Stimulated activated naive B cell treated with anti-CD40 and anti-IgM and Interleukin-4, amounts not matched to agents 10 μg/mL and 1 μg/mL and 100 μg/mL, for 72 hours (primary cell): Measurements from ENCODE around the gene OXSR1.
A peak's percentile ranks its signal among the peaks of the same experiment; 100 is the strongest.
"Not testable (repeated sequence)": the region's sequence is repeated elsewhere in the genome, so short reads cannot be mapped to it uniquely, and the experiment has no call there.

Source experiments
- ATAC-seq, 2 donors: fragments of 150-1000 bp; cut with Tn5 transposase; replicated peaks; 2 replicates each; pipeline ENCODE4 v1.10.0; 2021; ENCODE audit warnings: moderate library complexity in 1 of 2
- DNase-seq: peaks from one replicate; pipeline ENCODE4 v3.0.0; 2021
- H3K27ac Mint-ChIP-seq: one replicate; pipeline ENCODE4 v1.8.0; 2022; ENCODE audit warnings: mild to moderate bottlenecking, mixed read lengths
- H3K27me3 Mint-ChIP-seq, 2 donors: one replicate each; pipeline ENCODE4 v1.8.0; 2022; ENCODE audit warnings: mixed read lengths in 2 of 2
- H3K36me3 Mint-ChIP-seq, 2 donors: one replicate each; pipeline ENCODE4 v1.8.0; 2022; ENCODE audit warnings: mixed read lengths in 2 of 2, mild to moderate bottlenecking in 1 of 2
- H3K4me1 Mint-ChIP-seq, 2 donors: one replicate each; pipeline ENCODE4 v1.8.0; 2022; ENCODE audit warnings: mixed read lengths in 2 of 2, mild to moderate bottlenecking in 1 of 2
- H3K4me3 Mint-ChIP-seq, 2 donors: one replicate each; pipeline ENCODE4 v1.8.0; 2022; ENCODE audit warnings: mild to moderate bottlenecking in 2 of 2, mixed read lengths in 2 of 2, moderate library complexity in 1 of 2
- H3K9me3 Mint-ChIP-seq, 2 donors: one replicate each; pipeline ENCODE4 v1.8.0; 2022; ENCODE audit warnings: mixed read lengths in 2 of 2, mild to moderate bottlenecking in 1 of 2

OXSR1 gene

GRCh38 chr3:38122712-38123290 is 42.5 kb upstream of the OXSR1 start:
- DNase-seq, result no peak
- Mint-ChIP-seq H3K9me3 (no peaks in the 10 kb centered on the region), H3K27me3 (no peaks in the 10 kb centered on the region), H3K4me1 (peaks cover 11 to 20% of the 10 kb centered on the region in 2 donors), H3K27ac (no peak overlapping the region), H3K36me3 (peaks cover 51 to 72% of the 10 kb centered on the region in 2 donors), H3K4me3 (no peak overlapping the region)
- no peak for ATAC-seq

DNA sequence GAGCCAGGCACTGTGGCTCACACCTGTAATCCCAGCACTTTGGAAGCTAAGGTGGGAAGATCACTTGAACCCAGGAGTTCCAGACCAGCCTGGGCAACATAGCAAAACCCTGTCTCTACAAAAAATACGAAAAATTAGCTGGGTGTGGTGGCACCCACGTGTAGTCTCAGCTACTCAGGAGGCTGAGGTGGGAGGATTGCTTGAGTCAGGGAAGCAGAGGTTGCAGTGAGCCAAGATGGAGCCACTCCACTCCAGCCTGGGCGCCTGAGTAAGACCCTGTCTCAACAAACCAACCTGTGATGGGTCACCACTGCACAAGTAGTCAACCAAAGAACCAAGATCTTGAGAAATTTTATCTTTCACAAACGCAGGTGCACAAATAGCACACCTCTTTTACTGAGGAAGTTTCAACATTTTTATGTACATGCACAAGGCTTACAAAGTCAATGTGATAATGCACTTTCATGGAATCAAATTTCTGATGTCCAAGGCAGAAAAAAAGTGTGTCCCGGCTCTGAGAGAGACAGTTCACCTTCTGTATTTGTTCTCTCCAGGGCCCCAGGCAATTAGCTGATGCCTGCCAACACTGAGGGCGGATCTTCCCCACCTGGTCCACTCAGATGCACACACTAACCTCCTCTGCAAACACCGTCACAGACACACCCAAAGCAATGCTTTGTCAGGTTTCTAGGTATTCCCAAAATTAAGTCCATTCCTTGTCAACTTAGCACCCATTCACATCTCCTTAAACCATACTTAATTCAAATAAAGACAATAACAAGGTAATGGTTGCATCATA is 40.8 kb upstream of the OXSR1 start:
- H3K27ac Mint-ChIP-seq, result no peak overlapping the region
- ATAC-seq (no peak), DNase-seq (no peak)
- no peak overlapping the region for H3K4me3 Mint-ChIP-seq
- H3K27me3 Mint-ChIP-seq, result no peaks in the 10 kb centered on the region
- no peaks in the 10 kb centered on the region for H3K9me3 Mint-ChIP-seq
- peaks cover 45 to 65% of the 10 kb centered on the region in 2 donors for H3K36me3 Mint-ChIP-seq
- peaks cover 3 to 14% of the 10 kb centered on the region in 2 donors for H3K4me1 Mint-ChIP-seq

DNA sequence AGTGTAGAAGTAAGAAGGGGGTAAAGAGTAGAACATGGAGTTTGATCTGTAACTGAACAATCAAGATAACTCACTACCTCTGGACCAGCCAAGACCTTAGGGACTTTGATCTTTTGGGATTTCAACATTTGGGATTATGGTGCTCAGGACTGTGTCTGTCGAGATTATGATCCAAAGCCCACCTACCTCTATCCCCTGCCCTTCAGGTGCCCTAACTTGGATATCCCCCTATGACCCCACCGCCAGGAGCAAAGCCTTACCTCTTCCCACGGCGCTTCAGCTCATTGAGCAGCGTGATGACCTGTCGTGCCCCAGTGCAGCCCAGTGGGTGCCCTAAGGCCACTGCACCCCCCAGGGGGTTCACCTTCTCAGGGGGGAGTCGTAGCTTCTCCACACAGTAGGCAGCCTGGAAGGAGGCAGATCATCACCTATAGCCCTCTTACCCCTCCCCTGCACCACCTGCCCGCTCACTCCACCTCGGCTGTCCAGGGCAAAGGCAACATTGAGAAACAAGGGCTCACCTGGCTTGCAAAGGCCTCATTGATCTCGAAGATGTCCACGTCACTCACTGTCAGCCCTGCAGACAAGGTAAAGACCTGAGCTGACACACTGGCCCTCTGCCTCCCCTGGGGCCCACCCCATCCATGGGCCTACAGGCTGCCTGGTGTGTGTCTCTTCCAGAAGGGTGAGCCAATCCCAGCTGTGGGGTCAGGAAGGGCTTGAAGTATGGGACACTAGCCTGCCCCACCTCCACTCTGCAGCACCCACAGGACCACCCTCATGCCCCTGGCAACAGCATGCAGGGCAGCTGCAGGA is 39.8 kb upstream of the OXSR1 start:
- Mint-ChIP-seq H3K4me1 (peaks cover 4 to 17% of the 10 kb centered on the region in 2 donors), H3K36me3 (peaks cover 42 to 65% of the 10 kb centered on the region in 2 donors), H3K27ac (no peak overlapping the region), H3K9me3 (no peaks in the 10 kb centered on the region), H3K27me3 (no peaks in the 10 kb centered on the region), H3K4me3 (no peak overlapping the region)
- no peak for ATAC-seq
- no peak for DNase-seq

- Mint-ChIP-seq H3K27ac (no peak overlapping the region), H3K9me3 (no peaks in the 10 kb centered on the region), H3K4me3 (no peak overlapping the region), H3K36me3 (peaks cover 44 to 64% of the 10 kb centered on the region in 2 donors), H3K4me1 (peaks cover 4 to 18% of the 10 kb centered on the region in 2 donors), H3K27me3 (no peaks in the 10 kb centered on the region)
- no peak for DNase-seq
- no peak for ATAC-seq
Measured at GRCh38 chr3:38126121-38126892, 39.0 kb upstream of the OXSR1 start.

DNA sequence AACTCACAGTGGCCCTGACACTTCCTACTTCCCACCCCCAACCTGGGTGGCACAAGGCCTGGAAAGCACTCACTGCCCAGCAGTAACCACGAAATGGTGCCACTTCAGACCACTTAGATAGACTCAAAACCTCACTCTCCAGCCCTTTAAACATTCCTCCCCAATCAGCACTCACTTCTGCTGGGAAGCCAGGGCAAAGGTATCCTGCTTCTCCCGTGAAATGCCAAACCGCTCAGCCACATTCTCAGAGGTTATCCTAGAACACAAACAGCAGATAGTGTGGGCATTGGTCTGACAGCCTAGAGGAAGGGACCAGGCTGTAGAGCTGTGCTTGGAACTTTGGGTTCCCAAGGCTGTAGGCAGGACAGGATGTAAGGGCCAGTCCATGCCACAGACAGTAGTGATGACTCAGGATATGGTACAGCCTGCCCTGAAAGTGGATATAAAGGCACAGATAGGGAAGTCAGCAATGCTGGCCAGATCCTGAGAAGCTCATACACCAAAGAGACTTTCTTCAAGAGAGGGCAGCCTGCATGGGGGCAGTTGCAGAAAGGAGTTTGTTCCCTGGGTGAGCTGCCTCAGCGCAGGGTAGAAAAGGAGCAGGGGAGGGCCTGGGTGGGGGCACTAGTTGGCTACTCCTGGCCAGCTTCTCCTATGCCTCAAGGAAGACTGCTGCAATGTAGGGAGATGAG is 37.6 kb upstream of the OXSR1 start:
- H3K27ac Mint-ChIP-seq, result no peak overlapping the region

DNA sequence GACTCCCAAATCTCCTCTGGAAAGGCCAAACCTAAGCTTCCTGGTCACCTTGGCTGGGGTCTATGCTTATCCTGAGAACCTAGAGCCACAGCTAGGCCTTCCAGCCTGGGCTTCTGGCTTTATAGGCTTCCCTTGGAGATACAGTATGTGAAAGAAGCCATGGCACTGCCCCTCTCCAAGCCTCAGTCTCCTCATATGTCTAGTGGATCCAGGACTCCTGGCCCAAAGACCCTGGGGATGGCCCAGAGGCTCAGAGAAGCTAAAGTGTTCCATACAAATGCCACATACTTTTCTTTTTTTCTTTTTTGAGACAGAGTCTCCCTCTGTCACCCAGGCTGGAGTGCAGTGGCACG is 37.1 kb upstream of the OXSR1 start:
- Mint-ChIP-seq H3K4me3 (no peak overlapping the region), H3K4me1 (peaks cover 7 to 24% of the 10 kb centered on the region in 2 donors), H3K27ac (no peak overlapping the region), H3K9me3 (no peaks in the 10 kb centered on the region), H3K27me3 (no peaks in the 10 kb centered on the region), H3K36me3 (peaks cover 35 to 63% of the 10 kb centered on the region in 2 donors)
- DNase-seq, result no peak
- no peak for ATAC-seq

More for the DNA sequence above, 37.6 kb upstream of the OXSR1 start:
- H3K27me3 Mint-ChIP-seq, result no peaks in the 10 kb centered on the region
- no peak overlapping the region for H3K4me3 Mint-ChIP-seq
- peaks cover 40 to 65% of the 10 kb centered on the region in 2 donors for H3K36me3 Mint-ChIP-seq
- H3K4me1 Mint-ChIP-seq, result peaks cover 5 to 19% of the 10 kb centered on the region in 2 donors
- DNase-seq (no peak), ATAC-seq (no peak)
- H3K9me3 Mint-ChIP-seq, result no peaks in the 10 kb centered on the region

DNA sequence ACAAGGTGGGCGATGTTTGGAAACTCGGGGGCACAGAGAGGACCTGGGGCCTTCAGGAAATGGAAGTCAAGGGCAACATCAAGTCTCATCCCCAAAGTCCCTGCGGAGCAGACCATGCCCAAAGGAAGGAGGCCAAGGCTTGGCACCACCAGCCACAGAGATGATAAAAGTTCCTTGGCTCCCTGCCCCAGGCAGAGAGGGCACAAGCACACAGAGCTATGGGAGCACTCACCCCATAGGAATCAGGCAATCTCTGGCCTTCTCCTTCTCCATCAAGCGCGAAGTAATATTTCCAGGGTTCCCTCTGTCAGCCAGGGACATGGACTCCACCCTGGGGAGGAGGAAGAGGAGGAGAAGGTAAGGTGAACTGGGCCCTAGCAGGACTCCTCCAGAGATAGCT is 36.3 kb upstream of the OXSR1 start:
- no peak overlapping the region for H3K4me3 Mint-ChIP-seq
- peaks cover 36 to 69% of the 10 kb centered on the region in 2 donors for H3K36me3 Mint-ChIP-seq
- H3K27ac Mint-ChIP-seq, result peak overlapping the region; percentile 42
- no peaks in the 10 kb centered on the region for H3K27me3 Mint-ChIP-seq
- no peaks in the 10 kb centered on the region for H3K9me3 Mint-ChIP-seq
- DNase-seq, result no peak
- H3K4me1 Mint-ChIP-seq, result peaks cover 7 to 27% of the 10 kb centered on the region in 2 donors
- no peak for ATAC-seq

- Mint-ChIP-seq H3K27me3 (no peaks in the 10 kb centered on the region), H3K27ac (peak overlapping the region; percentile 68), H3K9me3 (no peaks in the 10 kb centered on the region), H3K36me3 (peaks cover 34 to 68% of the 10 kb centered on the region in 2 donors), H3K4me1 (peaks cover 17 to 37% of the 10 kb centered on the region in 2 donors), H3K4me3 (no peak overlapping the region)
- DNase-seq (no peak), ATAC-seq (peak in 1 of 2 donors; percentile 41)
Measured at GRCh38 chr3:38130631-38131065, 34.7 kb upstream of the OXSR1 start.

- Mint-ChIP-seq H3K27ac (peak overlapping the region; percentile 79), H3K36me3 (peaks cover 28 to 59% of the 10 kb centered on the region in 2 donors), H3K9me3 (no peaks in the 10 kb centered on the region), H3K4me3 (no peak overlapping the region), H3K4me1 (peaks cover 22 to 42% of the 10 kb centered on the region in 2 donors), H3K27me3 (no peaks in the 10 kb centered on the region)
- ATAC-seq (no peak), DNase-seq (no peak)
Measured at GRCh38 chr3:38131621-38132369, 33.5 kb upstream of the OXSR1 start.

GRCh38 chr3:38133209-38133556 is 32.2 kb upstream of the OXSR1 start:
- Mint-ChIP-seq H3K9me3 (no peaks in the 10 kb centered on the region), H3K36me3 (peaks cover 24 to 51% of the 10 kb centered on the region in 2 donors), H3K27ac (peak overlapping the region; percentile 9), H3K4me3 (no peak overlapping the region), H3K27me3 (no peaks in the 10 kb centered on the region), H3K4me1 (peaks cover 26 to 51% of the 10 kb centered on the region in 2 donors)
- no peak for DNase-seq
- ATAC-seq, result no peak

DNA sequence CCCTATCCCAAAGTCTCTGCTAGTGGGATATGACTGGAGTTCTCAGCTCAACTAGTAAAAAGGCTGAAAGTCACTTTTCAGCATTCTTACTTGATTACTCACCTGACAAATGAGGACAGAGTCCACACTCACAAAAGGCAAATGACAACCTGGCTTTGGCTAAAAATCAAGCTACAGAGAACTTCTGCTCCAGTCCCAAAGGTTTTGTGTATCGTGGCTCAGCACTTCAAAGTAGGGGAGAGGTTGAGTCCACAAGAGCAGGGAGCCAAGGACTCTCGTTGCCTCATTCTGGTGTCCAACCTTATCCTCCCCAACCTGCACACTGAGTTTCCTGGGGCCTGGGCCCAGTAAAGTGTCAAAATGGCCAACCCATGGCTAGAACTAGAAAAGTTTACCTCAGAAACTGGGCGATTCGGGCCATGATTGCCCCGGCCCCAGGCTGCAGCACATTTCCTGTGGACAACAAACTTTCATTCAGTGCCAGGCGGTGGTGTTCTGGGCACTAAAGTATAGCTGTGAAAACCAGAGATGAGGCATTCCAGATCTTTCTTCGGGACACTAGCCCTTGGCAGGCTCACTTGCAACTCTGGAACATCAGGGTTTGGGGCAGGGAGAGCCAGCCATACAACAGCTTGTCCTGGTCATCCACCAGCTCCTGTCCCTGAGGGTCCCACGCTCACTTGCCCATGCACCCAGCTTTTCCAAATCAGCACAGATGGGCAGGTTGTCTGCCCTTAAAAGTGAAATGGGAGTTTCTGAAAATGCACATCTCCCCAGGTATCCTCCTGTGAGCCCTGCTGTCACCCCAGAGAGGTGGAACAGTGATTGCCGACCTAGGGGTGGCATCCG is 31.6 kb upstream of the OXSR1 start:
- peaks cover 24 to 50% of the 10 kb centered on the region in 2 donors for H3K36me3 Mint-ChIP-seq
- no peak overlapping the region for H3K4me3 Mint-ChIP-seq
- no peak for DNase-seq
- H3K27me3 Mint-ChIP-seq, result no peaks in the 10 kb centered on the region
- no peaks in the 10 kb centered on the region for H3K9me3 Mint-ChIP-seq
- H3K4me1 Mint-ChIP-seq, result peaks cover 28 to 55% of the 10 kb centered on the region in 2 donors
- H3K27ac Mint-ChIP-seq, result peak overlapping the region; percentile 9
- ATAC-seq, result no peak

GRCh38 chr3:38134517-38135143 is 30.7 kb upstream of the OXSR1 start:
- H3K27ac Mint-ChIP-seq, DNase-seq: not testable (repeated sequence)

More at GRCh38 chr3:38134517-38135143, 30.7 kb upstream of the OXSR1 start:
- Mint-ChIP-seq H3K4me1 (peaks cover 31 to 63% of the 10 kb centered on the region in 2 donors), H3K4me3 (peak overlapping the region in 1 of 2 donors; percentile 69), H3K36me3 (peaks cover 16 to 43% of the 10 kb centered on the region in 2 donors)
- H3K9me3 Mint-ChIP-seq, H3K27me3 Mint-ChIP-seq, ATAC-seq: not testable (repeated sequence)
